AML-193 (cell line): ENCODE data around the gene SEZ6L2.

Source experiments
- DNase-seq, 2 experiments: peaks; one replicate each; lab custom pipeline; 2025; lab: John Stamatoyannopoulos, UW

SEZ6L2 gene

GRCh38 chr16:29825145-29826044, 74.0 kb downstream of the SEZ6L2 start:
- no peak for DNase-seq

- DNase-seq = no peak
These were observed 74.7 kb downstream of the SEZ6L2 start for GRCh38 chr16:29824589-29825144.

GRCh38 chr16:29821643-29822115, 77.7 kb downstream of the SEZ6L2 start:
- DNase-seq = no peak
